Measurements from ENCODE around the gene GCLM. TPM values are rescaled to one million over a fixed set of nuclear protein-coding genes. Genes with fewer than 3 reads are reported as not detected.
"Not testable (repeated sequence)": the region's sequence is repeated elsewhere in the genome, so short reads cannot be mapped to it uniquely, and the experiment has no call there.

GCLM gene, protein sequence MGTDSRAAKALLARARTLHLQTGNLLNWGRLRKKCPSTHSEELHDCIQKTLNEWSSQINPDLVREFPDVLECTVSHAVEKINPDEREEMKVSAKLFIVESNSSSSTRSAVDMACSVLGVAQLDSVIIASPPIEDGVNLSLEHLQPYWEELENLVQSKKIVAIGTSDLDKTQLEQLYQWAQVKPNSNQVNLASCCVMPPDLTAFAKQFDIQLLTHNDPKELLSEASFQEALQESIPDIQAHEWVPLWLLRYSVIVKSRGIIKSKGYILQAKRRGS
- 7.4 and 9.7 TPM in 2 replicates for total RNA-seq

DNA sequence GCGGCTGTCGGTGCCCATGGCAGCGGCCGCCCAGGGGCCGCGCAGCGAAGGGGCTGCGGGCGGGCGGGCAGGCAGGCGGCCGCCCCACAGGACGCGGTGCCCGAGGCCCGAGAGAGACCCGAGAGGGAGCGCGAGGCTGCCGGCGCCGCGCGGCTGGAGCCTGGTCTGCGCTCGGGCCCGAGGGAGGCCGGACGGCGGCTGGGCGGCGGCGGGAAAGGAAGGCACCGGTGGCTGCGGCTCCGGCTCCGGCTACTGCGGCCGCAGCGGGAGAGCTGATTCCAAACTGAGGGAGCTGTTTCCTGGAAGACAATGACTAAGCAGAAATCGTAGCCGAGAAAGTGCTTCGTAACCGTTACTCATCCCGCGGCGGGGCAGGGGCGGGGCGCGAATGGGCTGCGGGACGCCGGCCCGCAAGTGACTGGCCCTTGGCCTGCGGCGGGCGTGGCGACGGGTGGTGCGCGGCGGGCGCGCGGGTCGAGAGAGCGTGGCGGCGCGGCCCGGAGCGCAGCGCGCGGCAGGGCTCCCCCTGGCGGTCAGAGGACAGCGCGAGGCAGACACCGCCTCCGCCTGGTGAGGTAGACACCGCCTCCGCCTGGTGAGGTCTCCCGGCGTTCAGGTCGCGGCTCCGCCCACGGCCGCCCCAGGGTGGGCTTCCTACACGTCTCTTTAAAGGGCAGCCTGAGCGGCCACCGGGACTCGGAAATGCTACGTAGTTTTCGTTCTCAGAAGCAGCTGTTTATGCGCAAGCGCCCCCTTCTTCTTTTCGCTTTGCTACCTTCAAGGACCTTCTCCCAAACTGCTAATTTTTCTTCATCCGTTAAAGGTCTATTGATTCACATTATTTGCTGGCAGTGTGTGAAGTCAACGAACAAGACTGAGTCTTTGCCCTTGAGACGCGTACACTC is at the start of gene GCLM:
TSS of gene GCLM (minus strand) at position 285 of the 905 bp plus-strand sequence. CDS start at position 18, 267 bp downstream.
- TF ChIP-seq, protein P1, sequence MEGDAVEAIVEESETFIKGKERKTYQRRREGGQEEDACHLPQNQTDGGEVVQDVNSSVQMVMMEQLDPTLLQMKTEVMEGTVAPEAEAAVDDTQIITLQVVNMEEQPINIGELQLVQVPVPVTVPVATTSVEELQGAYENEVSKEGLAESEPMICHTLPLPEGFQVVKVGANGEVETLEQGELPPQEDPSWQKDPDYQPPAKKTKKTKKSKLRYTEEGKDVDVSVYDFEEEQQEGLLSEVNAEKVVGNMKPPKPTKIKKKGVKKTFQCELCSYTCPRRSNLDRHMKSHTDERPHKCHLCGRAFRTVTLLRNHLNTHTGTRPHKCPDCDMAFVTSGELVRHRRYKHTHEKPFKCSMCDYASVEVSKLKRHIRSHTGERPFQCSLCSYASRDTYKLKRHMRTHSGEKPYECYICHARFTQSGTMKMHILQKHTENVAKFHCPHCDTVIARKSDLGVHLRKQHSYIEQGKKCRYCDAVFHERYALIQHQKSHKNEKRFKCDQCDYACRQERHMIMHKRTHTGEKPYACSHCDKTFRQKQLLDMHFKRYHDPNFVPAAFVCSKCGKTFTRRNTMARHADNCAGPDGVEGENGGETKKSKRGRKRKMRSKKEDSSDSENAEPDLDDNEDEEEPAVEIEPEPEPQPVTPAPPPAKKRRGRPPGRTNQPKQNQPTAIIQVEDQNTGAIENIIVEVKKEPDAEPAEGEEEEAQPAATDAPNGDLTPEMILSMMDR (IDR thresholded peaks at IDR 0.05; ENCODE audit: insufficient read depth, low read length, severe bottlenecking), result peak; percentile 87
- H3K4me3 ChIP-seq (ENCODE audit: low read depth, low read length), result peak within 1 kb of the TSS; percentile 66
- FAIRE-seq (no peak), DNase-seq (ENCODE audit: low read depth) (peak; percentile 89)
- H3K36me3 ChIP-seq (ENCODE audit: control insufficient read depth, insufficient read depth, low read length), result no peaks in the 10 kb centered on the region
- H3K27me3 ChIP-seq (ENCODE audit: control insufficient read depth, insufficient read depth, low read length), result no peaks in the 10 kb centered on the region

DNA sequence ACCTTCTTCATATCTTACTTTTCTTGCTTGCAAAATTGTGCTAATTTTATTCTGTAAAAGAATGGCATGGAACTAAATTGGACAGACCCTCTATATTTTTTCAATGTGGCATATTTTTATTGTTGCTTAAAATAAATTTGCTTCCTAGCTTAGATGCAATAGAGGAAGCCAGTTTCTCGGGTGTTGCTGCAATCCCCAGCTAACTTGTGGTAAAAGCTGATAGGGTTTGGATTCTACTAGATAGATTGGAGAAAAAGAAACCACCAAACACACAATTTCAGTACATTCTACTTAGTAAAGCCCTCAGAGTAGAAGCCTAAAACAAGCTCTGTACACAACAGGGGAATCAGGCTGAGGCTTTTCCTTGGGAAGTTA is 49.5 kb upstream of the GCLM start:
- no peak for FAIRE-seq

DNA sequence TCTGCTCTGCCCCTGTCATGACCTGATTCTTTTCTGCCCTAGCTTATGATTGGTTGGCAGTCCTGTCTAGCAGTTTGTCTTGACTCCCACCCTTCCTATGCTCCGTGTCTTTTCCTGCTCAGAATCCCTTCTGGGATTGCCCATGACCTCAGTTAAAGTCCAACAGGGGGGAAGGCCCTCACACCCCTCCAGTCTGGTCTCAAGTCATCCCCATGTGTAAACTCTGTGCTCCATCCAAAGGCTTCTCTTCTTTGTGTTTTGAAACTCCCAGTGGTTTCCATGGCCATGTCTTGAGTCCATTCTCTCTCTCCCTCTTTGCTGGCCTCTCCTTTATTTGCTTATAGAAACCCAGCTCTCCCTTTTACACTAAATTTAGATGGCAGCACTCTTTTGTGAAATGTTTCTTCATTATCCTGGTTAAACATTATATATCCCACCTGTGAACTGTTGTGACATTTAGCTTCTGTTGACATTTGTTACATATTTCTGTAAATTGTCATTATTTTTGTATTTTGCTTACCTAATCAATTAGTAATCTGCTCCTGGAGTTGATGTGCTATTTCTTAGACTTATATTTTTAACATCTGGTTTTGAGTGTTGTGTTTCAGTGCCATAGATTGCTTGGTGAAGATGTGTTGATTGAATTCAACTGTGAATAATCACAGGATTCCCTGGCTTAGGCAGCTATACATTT is 48.9 kb upstream of the GCLM start:
- no peak overlapping the region for H3K4me3 ChIP-seq (ENCODE audit: low read depth, low read length)

More for the DNA sequence above, 49.5 kb upstream of the GCLM start:
- Histone ChIP-seq H3K4me3 (ENCODE audit: low read depth, low read length) (no peak overlapping the region), H3K27me3 (ENCODE audit: control insufficient read depth, insufficient read depth, low read length) (no peaks in the 10 kb centered on the region), H3K36me3 (ENCODE audit: control insufficient read depth, insufficient read depth, low read length) (no peaks in the 10 kb centered on the region)
- TF ChIP-seq, protein P1 (IDR thresholded peaks at IDR 0.05; ENCODE audit: insufficient read depth, low read length, severe bottlenecking), result no peak
- DNase-seq (ENCODE audit: low read depth), result no peak

DNA sequence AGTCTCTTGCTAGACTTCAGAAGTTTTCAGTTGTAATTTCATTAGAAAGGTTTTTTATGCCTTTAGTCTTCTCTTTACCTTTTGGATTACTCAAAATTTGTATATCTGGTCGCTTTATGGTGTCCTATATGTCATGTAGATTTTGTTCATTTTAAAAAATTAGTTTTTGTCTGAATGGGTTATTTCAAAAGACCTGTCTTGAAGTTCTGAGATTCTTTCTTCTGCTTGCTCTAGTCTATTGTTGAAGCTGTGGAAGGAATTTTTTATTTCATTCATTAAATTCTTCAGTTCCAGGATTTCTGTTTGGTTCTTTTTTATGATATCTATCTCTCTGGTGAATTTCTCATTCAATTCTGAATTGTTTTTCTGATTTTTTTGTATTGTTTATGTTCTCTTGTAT is 46.5 kb upstream of the GCLM start:
- TF ChIP-seq, protein P1 (IDR thresholded peaks at IDR 0.05; ENCODE audit: insufficient read depth, low read length, severe bottlenecking), result no peak
- Histone ChIP-seq H3K4me3 (ENCODE audit: low read depth, low read length) (no peak overlapping the region), H3K36me3 (ENCODE audit: control insufficient read depth, insufficient read depth, low read length) (no peaks in the 10 kb centered on the region), H3K27me3 (ENCODE audit: control insufficient read depth, insufficient read depth, low read length) (no peaks in the 10 kb centered on the region)
- FAIRE-seq (no peak), DNase-seq (ENCODE audit: low read depth) (no peak)

More for the DNA sequence above, 48.9 kb upstream of the GCLM start:
- no peak for FAIRE-seq
- TF ChIP-seq, protein P1 (IDR thresholded peaks at IDR 0.05; ENCODE audit: insufficient read depth, low read length, severe bottlenecking), result no peak
- no peaks in the 10 kb centered on the region for H3K27me3 ChIP-seq (ENCODE audit: control insufficient read depth, insufficient read depth, low read length)
- no peak for DNase-seq (ENCODE audit: low read depth)
- no peaks in the 10 kb centered on the region for H3K36me3 ChIP-seq (ENCODE audit: control insufficient read depth, insufficient read depth, low read length)

DNA sequence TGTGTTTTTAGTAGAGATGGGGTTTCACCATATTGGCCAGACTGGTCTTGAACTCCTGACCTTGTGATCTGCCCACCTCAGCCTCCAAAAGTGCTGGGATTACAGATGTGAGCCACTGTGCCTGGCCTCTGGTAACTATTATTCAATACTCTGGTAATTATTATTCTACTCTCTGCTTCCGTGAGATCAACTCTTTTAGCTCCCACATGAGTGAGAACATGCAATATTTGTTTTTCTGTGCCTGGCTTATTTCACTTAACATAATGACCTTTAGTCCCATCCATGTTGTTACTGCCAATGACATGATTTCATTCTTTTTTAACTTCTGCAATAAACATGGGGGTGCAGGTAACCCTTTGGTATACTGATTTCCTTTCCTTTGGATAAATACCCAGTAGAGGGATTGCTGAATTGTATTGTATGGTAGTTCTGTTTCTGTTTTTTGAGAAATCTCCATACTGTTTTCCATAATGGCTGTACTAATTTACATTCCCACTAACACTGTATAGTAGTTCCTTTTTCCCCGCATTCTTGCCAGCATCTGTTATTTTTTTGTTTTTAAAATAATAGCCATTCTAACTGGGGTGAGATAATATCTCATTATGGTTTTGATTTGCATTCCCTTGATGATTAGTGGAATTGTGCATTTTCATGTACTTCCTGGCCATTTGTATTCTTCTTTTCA is 37.9 kb upstream of the GCLM start:
- not testable (repeated sequence) for FAIRE-seq; DNase-seq (ENCODE audit: low read depth)

More for the DNA sequence above, 37.9 kb upstream of the GCLM start:
- H3K36me3 ChIP-seq (ENCODE audit: control insufficient read depth, insufficient read depth, low read length); H3K27me3 ChIP-seq (ENCODE audit: control insufficient read depth, insufficient read depth, low read length); H3K4me3 ChIP-seq (ENCODE audit: low read depth, low read length): not testable (repeated sequence)

Measured in bronchial epithelial cell (primary cell).